GM18505 (cell line): ENCODE data around the gene SPOCK1.
"Not testable (repeated sequence)": the region's sequence is repeated elsewhere in the genome, so short reads cannot be mapped to it uniquely, and the experiment has no call there.

Experiments
- ATAC-seq: cut with Tn5 transposase; IDR thresholded peaks from one replicate; pipeline ENCODE4 v1.9.1; 2021; ENCODE audit not compliant: unreplicated experiment
- POLR2A ChIP-seq: IDR thresholded peaks from 4 replicates; pipeline ENCODE4 v1.6.1; 2011; ENCODE audit warnings: borderline replicate concordance; ENCODE audit not compliant: insufficient read depth, insufficient read length; ENCODE audit errors: extremely low read depth

The SPOCK1 gene

GRCh38 chr5:137233726-137234125 lies 265.4 kb downstream of the SPOCK1 start:
- TF ChIP-seq POLR2A = no peak
- ATAC-seq = no peak

- not testable (repeated sequence) for ATAC-seq
Measured at GRCh38 chr5:137233304-137233703, 265.8 kb downstream of the SPOCK1 start.

- no peak for ATAC-seq
- no peak for TF ChIP-seq POLR2A
Measured at GRCh38 chr5:137231540-137231939, 267.6 kb downstream of the SPOCK1 start.

- no peak for ATAC-seq
- TF ChIP-seq POLR2A = no peak
Measured at GRCh38 chr5:137228816-137229215, 270.3 kb downstream of the SPOCK1 start.

- no peak for ATAC-seq
- TF ChIP-seq POLR2A = no peak
Measured at GRCh38 chr5:137226081-137226480, 273.0 kb downstream of the SPOCK1 start.

- ATAC-seq = no peak
- TF ChIP-seq POLR2A = no peak
Measured at GRCh38 chr5:137223324-137224295, 275.5 kb downstream of the SPOCK1 start.

GRCh38 chr5:137221943-137222342 lies 277.2 kb downstream of the SPOCK1 start:
- ATAC-seq = no peak
- no peak for TF ChIP-seq POLR2A

GRCh38 chr5:137220523-137220927 lies 278.6 kb downstream of the SPOCK1 start:
- ATAC-seq = no peak
- no peak for TF ChIP-seq POLR2A

- no peak for ATAC-seq
- TF ChIP-seq POLR2A = no peak
Measured at GRCh38 chr5:137218896-137219295, 280.2 kb downstream of the SPOCK1 start.

- no peak for ATAC-seq
- TF ChIP-seq POLR2A = no peak
Measured at GRCh38 chr5:137218471-137218870, 280.7 kb downstream of the SPOCK1 start.

- ATAC-seq = no peak
- no peak for TF ChIP-seq POLR2A
Measured at GRCh38 chr5:137217599-137218200, 281.4 kb downstream of the SPOCK1 start.

- no peak for ATAC-seq
- no peak for TF ChIP-seq POLR2A
Measured at GRCh38 chr5:137216976-137217598, 282.0 kb downstream of the SPOCK1 start.

GRCh38 chr5:137215780-137216179 lies 283.3 kb downstream of the SPOCK1 start:
- TF ChIP-seq POLR2A = no peak
- ATAC-seq = no peak

GRCh38 chr5:137215261-137215660 lies 283.9 kb downstream of the SPOCK1 start:
- ATAC-seq = no peak

More at GRCh38 chr5:137215261-137215660, 283.9 kb downstream of the SPOCK1 start:
- no peak for TF ChIP-seq POLR2A
